HepG2 (cell line): ENCODE measurements around the gene BRK1. TPM values are rescaled to one million over a fixed set of nuclear protein-coding genes. Genes with fewer than 3 reads are reported as not detected.

ENCODE experiments used
- AKAP8 ChIP-seq: sonication (generic); formaldehyde crosslinking; IDR thresholded peaks from 2 replicates; pipeline ENCODE4 v1.5.1; 2020; ENCODE audit warnings: mild to moderate bottlenecking, missing genetic modification reagents
- BRF2 ChIP-seq: sonication (generic); formaldehyde crosslinking; IDR thresholded peaks from 2 replicates; pipeline ENCODE4 v1.8.1; 2022; ENCODE audit warnings: mild to moderate bottlenecking, missing genetic modification reagents
- CSRNP2 ChIP-seq: sonication (generic); formaldehyde crosslinking; conservative IDR thresholded peaks from 2 replicates; pipeline ENCODE4 v1.8.0; 2022; ENCODE audit warnings: low read depth, missing genetic modification reagents
- HES4 ChIP-seq: sonication (generic); formaldehyde crosslinking; IDR thresholded peaks from 2 replicates; pipeline ENCODE4 v1.9.0; 2021; ENCODE audit warnings: mild to moderate bottlenecking, missing genetic modification reagents, borderline replicate concordance
- HNF1A ChIP-seq, 2 experiments: sonication (generic) in 1 of 2; formaldehyde crosslinking in 1 of 2; IDR thresholded peaks; 2 replicates each; pipeline versions ENCODE4 v1.4.0 to v1.6.1; 2016 to 2020; ENCODE audit warnings: borderline replicate concordance in 1 of 2, low read depth in 1 of 2, mild to moderate bottlenecking in 1 of 2, missing genetic modification reagents in 1 of 2
- HOXA7 ChIP-seq: sonication (generic); formaldehyde crosslinking; IDR thresholded peaks from 2 replicates; pipeline ENCODE4 v1.8.1; 2022; ENCODE audit warnings: mild to moderate bottlenecking, missing genetic modification reagents, moderate library complexity
- IRF9 ChIP-seq: sonication (generic); formaldehyde crosslinking; IDR thresholded peaks from 2 replicates; pipeline ENCODE4 v1.8.0; 2022; ENCODE audit warnings: missing genetic modification reagents, mild to moderate bottlenecking, borderline replicate concordance
- MXD1 ChIP-seq: sonication (generic); formaldehyde crosslinking; IDR thresholded peaks from 2 replicates; pipeline ENCODE4 v1.4.0; 2020; ENCODE audit warnings: mild to moderate bottlenecking, missing genetic modification reagents
- PCBP2 ChIP-seq: fragments of 200-400 bp; formaldehyde crosslinking; optimal IDR thresholded peaks from 2 replicates; pipeline ENCODE3; 2018; ENCODE audit warnings: low read length, low read depth; ENCODE audit not compliant: poor library complexity, severe bottlenecking
- RAD51 ChIP-seq: fragments of 450-650 bp; IDR thresholded peaks from 2 replicates; pipeline ENCODE4 v1.6.1; 2016; ENCODE audit warnings: borderline replicate concordance
- REST ChIP-seq, 2 experiments: IDR thresholded peaks; 2 replicates each; pipeline ENCODE4 v1.6.1; 2011 to 2012; ENCODE audit warnings: low read length in 2 of 2, borderline replicate concordance in 1 of 2, low read depth in 1 of 2, mild to moderate bottlenecking in 1 of 2, moderate library complexity in 1 of 2
- THRA ChIP-seq: sonication (generic); formaldehyde crosslinking; IDR thresholded peaks from 2 replicates; pipeline ENCODE4 v1.4.0; 2020; ENCODE audit warnings: missing genetic modification reagents, borderline replicate concordance
- ZBTB7B ChIP-seq: sonication (generic); formaldehyde crosslinking; IDR thresholded peaks from 2 replicates; pipeline ENCODE4 v1.4.0; 2020; ENCODE audit warnings: missing genetic modification reagents
- ZNF329 ChIP-seq: sonication (generic); formaldehyde crosslinking; IDR thresholded peaks from 2 replicates; pipeline ENCODE4 v1.9.0; 2021; ENCODE audit warnings: low read depth, mild to moderate bottlenecking, missing genetic modification reagents
- polyA plus RNA-seq, 8 experiments: library from polyadenylated mRNA; depleted of rRNA in 3 of 8; stranded (reverse) in 7 of 8; unstranded in 1 of 8; fragments of >200 nt; fragmentation: Illumina TruSeq in 4 of 8; extraction: Trizol in 4 of 8; gene quantifications; 2 replicates each; pipeline versions ENCODE4 v1.2.1 to v1.2.3, GENCODE V29; 2011 to 2016; ENCODE audit warnings: low read depth in 4 of 8, missing spikeins in 1 of 8, mixed read lengths in 1 of 8; ENCODE audit not compliant: insufficient read depth in 1 of 8
- total RNA-seq, 5 experiments: library from RNA; depleted of rRNA; stranded (reverse); fragments of >200 nt; fragmentation: Illumina TruSeq; extraction: Trizol; gene quantifications; 2 replicates each; pipeline ENCODE4 v1.2.3, GENCODE V29; 2016; ENCODE audit warnings: low read depth in 1 of 5

BRK1 gene
- total and polyA plus RNA-seq, 2 of the 13 experiments (the other 11 are each of a cell fraction or from before 2014, with no cell fraction given) = 118 to 155 TPM

- no peak for TF ChIP-seq ZBTB7B (CRISPR knock-in tag)
- no peak for TF ChIP-seq CSRNP2 (CRISPR knock-in tag)
- TF ChIP-seq REST (IDR thresholded peaks at IDR 0.05; ENCODE audit: borderline replicate concordance in 1 of 2, low read depth in 1 of 2, low read length in 2 of 2) = no peak
- no peak for TF ChIP-seq MXD1
- TF ChIP-seq AKAP8 = no peak
- TF ChIP-seq PCBP2 = no peak
- TF ChIP-seq THRA (CRISPR knock-in tag) = no peak
- no peak for TF ChIP-seq HOXA7 (CRISPR knock-in tag)
- no peak for TF ChIP-seq ZNF329 (CRISPR knock-in tag)
- no peak for TF ChIP-seq IRF9 (CRISPR knock-in tag)
- TF ChIP-seq HES4 (CRISPR knock-in tag) = no peak
- TF ChIP-seq RAD51 = no peak
- no peak for TF ChIP-seq HNF1A (IDR thresholded peaks at IDR 0.05; ENCODE audit: low read depth)
- no peak for TF ChIP-seq HNF1A (CRISPR knock-in tag; IDR thresholded peaks at IDR 0.05; ENCODE audit: borderline replicate concordance)
- TF ChIP-seq BRF2 (CRISPR knock-in tag) = 0 out of 2 replicates have a peak, but pooled peaks have one; percentile 31
These were observed 25.6 kb downstream of the BRK1 start (continued) for GRCh38 chr3:10140996-10141546.
